CD4-positive, alpha-beta T cell treated with Interleukin-6 for 4 hours (primary cell): ENCODE data around the gene STMN1.

Experiments used
- DNase-seq: peaks from one replicate; pipeline ENCODE4 v3.0.0-alpha.2; 2020; ENCODE audit warnings: mixed read lengths

The STMN1 gene

DNA sequence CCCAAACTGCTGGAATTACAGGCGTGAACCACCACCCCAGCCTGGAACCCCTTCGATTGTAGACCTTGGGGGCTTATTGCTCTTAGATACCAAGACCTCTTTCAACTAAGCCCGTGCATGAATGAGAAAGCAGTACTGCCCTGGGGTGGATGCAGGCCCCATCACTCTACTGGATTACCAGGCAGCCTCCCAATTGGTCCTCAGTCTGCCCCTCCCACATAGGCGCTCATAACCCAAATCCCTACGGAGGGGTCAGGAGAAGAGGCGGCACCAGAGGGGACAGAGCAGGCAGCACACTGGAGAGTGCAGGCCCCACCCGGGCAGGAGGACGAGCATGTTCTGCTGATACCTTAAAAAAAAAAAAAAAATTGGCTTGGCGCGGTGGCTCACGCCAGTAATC, 12.4 kb upstream of the STMN1 start:
- DNase-seq: no peak

DNA sequence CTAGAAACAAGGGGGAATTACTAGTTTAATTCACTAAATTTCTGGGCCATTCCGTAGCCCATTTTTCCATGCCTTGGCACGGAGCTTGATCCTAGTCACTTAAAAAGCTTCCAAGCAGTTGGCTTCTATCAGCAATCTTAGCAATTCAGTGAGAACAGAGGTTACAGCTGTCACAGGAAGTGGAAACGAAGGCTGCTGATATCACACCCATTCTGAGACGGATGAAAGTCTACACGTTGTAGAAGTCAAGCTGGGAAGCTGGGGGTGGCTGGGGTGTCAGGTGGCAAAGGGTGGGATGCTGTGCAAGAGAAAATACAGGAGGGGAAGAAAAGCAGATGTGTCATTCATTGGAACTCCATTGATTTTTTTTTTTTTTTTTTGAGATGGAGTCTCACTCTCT, 11.8 kb upstream of the STMN1 start:
- peak; percentile 39 for DNase-seq

DNA sequence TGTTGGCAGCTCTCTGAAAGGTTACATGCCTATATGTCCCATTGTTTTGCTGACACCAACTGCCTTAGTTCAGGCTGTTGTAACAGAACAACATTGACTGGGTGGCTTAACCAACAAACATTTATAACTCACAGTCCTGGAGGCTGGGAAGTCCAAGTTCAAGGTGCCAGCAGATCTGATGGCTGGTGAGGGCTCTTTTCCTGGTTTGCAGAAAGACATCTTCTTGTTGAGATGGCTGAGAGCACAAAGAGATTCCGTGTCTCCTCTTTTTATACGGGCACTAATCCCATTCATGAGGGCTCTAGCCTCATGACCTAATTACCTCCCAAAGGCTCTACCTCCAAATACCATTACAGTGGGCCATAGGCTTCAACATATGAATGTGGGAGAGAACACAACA, 10.2 kb upstream of the STMN1 start:
- DNase-seq: no peak

DNA sequence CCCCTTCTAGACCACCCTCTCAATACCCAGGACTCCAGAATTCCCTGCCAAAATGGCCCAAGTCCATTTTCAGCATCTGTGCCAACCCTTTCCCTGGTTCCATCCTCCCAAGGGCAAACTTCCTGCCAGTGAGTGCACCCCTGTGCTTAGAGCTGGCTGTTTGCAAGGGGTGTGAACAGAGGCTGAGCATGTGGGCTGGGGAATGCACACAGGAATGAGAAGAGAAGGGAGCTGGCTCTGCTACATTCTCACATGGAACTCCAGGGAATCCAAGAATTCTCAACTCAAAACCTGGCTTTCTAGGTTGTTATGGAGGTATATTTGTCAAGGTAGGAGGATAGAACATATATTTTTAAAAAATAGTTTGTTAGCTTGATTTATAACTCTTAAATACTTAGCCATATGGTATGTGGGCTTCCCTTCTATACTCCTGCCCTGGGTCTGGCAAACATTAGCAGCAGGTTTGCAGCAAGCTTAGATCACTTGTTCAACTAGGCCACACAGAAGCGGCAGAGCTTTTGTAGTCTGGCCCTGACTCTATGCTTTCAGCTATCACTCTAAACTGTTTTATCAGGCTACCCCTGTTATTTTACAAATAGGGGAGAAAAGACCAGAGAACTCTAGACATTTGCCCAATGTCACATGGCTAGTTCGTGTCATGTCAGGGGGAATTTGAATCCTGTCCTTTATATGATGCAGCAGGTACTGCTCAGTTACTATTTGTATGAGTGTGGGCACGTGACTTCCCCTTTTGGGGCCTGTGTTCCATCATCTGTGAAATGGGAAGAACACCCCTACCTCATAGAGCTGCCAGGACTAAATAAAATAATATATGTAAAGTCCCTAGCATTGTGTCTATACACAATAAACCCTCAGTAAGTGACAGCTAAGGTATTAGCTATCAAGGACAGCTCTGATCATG, 8.1 kb upstream of the STMN1 start:
- DNase-seq: no peak

DNA sequence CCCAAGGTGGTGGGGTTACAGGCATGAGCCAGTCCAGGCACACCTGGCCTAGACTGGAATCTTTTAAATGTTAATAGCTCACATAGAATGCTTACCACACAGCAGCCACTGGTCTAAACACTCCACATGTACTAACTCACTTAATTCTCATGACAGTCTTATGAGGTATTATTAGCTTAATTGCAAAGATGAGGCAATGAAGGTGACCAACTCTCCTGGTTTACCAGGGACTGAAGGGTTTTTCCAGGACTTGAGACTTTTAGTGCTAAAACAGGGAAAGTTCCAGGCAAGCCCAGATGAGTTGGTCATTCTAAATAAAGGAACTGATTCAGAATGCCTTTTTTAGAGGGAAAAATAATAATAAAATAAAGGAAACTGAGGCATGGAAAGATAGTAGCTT, 7.0 kb upstream of the STMN1 start:
- no peak for DNase-seq

DNA sequence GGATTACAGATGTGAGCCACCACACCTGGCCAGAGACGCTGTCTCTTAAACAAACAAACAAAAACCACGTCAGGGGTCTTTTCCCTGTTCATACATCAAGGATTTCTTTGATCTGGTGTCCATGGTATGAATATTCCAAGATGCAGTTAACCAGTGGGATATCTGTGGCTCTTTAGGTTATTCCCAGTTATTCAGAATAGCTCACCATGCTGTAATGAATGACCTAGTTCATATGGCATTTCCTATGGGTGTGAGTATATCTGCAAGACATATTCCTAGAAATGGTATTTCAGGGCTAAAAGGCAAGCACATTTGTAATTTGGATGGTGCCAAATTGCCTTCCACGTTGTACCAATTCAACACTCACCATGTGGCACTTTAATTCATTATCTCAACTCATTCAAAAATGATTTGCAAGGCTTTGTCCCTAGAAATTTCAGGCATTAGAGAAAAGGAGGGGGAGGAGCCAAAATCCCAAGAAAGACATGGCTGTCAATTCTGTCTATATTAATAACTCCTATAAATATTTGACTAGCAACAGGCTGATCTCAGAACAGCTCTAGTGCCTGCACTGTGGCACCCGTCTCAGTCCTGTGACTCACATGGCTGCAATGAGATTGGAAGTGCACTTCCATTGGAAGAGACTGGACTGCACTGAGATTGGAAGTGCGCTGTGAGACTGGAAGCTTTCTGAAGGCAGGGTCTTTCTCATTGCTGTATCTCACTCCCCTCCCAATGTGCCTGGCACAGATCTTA, 6.0 kb upstream of the STMN1 start:
- DNase-seq: no peak

DNA sequence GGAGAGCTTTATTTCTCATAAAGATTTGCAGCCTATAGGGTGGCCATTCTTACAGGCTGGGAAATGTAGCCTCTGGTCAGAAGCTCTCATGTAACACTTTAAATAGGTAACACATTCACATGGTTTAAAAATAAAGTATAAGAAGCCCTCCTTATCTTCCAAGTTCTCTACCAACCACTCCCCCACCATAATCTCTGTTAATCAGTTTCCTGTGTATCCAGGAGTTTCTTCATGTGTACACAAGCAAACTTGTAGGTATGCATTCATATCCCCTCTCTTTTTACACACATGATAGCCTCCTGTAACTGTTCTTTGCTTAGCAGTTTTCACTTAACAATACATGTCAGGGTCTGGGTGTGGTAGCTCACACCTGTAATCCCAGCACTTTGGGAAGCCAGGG, 4.9 kb upstream of the STMN1 start:
- DNase-seq: no peak

DNA sequence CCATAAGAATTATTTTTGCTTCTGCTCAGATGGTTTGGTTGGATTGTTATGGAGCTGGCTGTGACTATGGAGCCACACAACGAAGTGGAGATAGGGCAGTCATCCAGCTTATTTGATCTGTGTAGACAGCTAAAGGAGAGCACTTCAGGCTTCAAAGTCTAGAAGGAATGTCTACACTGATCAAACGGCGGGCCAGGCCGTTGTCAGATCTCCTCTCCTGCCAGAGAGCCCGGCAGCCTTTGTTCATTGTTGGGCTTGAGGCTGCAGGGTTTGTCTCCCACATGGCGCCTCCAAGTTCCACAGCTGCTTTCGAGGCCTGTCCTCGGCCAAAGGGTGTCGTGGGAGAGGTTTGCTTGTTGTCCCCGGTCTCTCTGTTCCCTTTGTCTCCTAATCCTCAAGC, 2.8 kb upstream of the STMN1 start:
- DNase-seq: no peak

DNA sequence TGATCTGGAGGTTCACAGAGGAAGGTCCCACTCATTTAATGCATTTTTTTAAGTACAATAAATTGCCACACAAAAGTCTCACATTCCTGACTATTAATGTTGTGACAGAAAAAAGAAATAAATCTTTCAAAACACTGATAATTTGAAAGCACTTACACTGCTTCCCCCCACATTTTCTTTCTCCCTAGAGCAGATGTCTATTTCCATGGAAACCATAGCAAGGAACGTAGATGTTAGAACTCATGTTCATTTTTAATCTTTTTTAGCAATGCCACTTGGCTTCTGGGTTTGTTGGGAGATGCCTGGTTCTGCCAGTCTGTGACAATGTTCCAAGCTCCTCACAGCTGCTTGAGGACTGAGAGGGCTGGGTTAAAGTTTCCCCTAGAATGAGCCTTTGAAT, 1.9 kb upstream of the STMN1 start:
- DNase-seq: no peak

DNA sequence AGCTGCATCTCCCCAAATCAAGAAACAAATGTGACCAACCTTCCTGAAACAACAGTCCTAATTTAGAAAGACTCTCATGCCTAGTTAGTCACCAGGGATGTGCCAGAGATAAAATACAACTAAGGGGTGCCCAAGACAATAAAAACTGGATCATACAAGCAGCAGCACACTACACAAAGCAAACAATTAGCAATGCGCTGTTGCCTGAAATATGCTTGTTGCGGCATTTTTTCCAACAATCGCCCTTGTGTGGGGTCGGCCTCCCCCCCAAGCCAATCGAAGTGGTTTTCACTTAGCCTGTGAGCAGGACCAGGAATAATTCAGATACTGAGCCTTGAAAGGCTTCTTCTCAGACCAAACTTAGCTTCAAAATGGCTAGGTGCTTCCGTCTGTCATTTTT, 1.4 kb upstream of the STMN1 start:
- no peak for DNase-seq

DNA sequence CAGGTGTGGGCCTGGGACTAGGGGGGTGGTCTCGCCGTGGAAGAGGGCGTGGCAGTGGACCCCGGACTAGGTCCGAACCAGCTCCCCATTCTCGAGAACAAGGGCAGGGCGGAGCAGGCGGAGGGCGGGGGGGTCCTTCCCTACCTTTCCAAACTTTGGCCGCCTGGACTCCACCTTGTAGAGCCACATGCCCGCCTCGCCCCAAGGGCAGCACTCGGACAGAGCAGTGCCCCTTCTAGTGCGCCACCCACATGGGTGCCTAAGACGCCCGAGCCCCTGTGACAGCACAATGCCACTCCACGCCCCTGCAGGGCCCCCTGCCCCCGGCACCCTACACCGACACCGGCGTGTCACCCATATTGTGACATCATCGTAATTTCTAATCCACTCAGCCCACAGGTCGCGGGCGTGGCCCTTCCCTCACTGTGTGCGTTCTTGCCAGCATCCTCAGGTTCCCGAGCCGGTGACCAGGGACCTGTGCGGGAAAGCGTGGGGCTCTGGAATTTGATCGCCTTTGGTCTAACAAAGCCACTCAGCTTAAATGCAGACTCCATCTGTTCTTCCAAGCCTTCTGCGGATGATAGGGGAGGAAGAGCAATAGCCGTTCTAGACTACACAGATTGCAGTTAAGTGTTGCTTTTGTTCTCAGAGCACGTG, 553 bp upstream of the STMN1 start:
- peak; percentile 57 for DNase-seq

DNA sequence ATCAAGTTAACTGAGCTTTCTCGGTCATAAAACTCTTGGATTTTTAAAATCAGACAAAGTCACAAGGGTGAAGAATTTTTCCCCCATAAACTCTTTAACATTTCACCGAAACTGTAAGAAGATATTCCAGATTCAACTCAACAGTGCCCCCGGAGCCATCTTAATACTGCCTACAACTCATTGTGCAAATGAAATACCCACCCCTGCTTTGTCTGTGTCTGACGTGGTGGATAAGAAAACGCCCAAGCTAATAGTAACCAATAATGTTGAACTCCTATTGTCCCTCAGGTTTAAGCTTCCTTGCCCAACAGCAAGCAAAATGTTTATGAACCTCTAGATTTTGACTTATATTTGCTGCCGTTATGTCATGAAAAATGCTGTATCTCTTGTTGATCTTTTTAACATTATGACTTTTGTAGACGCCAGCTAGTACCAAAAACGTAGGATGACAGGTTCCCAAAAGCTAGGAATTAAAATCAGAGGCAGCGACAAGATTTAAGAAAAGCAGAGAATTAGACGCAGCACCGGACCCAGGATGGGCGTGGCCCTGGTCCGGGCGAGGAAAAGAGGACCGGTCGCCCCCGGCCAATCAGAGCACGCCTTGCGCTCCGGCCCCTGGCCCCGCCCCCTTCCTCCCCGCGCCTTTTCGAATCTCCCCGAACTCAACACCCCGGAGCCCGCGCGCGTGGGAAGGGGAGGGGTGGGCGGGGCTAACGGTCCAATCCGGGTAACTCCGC, 1.1 kb downstream of the STMN1 start:
- peak; percentile 97 for DNase-seq

DNA sequence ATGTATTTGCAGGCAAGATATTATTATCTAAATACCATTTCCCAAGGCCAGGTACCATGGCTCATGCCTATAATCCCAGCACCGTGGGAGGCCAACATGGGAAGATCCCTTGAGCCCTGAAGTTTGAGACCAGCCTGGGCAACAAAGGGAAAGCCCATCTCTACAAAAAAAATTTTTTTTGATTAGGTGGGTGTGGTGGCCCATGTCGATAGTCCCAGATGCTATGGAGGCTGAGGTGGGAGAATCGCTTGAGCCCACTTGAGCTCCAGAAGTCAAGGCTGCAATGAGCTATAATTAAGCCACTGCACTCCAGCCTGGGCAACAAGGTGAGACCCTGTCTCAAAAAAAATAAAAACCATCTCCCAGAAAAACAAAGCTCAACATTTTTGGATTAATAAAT, 2.2 kb downstream of the STMN1 start:
- no peak for DNase-seq

DNA sequence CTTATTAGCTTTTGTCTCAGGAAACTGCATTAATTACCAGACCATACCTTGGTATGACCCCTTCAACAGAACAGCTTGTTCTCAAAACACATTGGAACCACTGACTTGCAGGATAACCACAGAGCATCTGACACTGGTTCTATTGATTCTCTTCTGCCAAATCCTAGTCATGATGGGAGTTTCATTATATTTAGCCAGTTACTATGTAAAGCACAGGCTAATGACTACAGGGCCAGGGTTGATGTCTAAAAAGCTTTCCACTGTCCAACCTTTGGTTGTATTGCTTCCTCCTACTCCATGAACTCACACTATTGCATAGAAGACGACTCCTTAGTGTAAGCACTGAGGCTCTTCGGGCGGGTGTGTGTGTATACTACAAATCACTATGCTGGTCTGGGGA, 3.8 kb downstream of the STMN1 start:
- DNase-seq: no peak

DNA sequence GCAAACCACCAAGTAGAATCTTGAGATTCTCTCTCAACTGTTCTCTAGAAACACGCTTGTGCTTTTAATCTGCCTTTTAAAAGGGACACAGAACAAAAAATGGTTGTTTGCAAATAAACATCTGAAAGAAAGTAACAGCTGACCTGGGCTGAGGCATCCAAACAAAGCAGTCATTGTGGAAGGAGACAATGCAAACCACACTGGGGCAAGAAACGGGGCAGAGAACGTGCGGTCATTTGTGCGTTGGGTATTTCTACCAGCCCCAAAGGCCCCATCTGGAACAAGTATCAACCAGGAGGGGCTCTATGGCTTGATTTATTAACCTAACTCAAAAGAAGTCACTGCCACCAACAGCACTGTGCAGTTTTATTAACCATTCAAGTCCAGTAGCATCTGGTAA, 6.0 kb downstream of the STMN1 start:
- DNase-seq: no peak

DNA sequence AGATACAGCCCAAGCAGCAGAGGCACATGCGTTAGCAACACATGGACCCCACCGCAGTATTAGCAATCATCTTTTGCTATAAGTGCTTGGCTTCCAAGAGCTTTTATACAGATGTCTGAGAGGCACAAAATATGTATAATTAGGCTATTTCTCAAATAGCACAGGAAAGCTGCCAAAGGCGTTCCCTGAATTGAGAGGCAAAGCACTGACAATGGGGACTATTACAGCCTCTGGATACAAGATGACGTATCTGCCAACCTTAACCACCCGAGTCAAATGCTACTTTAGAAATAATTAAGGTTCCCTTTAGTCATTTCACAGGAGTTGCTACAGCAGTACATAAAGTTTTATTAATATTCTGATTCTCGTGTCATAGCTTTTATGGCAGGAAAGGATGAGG, 6.4 kb downstream of the STMN1 start:
- no peak for DNase-seq

DNA sequence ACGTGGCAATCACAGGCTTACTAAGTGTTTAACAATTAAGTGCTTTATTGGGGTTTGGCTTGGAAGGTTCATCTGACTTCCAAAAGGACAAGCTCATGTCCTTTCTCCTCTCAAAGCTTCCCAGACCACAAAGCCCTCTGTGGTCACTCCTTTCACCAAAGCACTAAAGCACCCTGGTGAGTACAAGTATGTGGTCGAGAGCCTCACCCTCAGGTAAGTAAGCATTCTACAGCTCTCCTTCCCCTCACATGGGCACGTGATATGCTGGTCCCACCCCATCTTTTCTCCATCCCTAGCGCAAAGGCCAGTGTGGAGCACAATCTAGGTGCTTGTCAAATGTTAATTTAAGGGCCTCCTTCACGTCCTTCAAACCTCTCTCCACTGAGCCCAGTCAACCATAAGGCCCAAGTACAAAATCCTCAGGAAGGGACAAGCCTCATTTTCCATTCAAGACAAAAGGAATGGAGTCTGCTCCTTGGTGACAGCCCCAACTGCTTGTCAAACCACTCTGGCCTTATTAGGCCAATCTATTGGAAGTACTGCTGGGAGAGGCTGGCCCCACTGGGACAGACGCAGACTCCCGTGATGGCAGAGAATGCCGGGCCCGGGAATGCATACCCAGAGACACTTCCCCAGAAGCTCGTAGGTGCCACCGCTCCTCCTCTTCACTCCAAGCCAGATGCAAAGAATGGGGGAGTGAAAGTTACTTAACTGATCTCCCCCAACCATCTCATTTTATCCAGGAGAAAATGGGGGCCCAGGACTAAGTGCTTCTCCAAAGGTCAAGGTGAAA, 7.8 kb downstream of the STMN1 start:
- no peak for DNase-seq

DNA sequence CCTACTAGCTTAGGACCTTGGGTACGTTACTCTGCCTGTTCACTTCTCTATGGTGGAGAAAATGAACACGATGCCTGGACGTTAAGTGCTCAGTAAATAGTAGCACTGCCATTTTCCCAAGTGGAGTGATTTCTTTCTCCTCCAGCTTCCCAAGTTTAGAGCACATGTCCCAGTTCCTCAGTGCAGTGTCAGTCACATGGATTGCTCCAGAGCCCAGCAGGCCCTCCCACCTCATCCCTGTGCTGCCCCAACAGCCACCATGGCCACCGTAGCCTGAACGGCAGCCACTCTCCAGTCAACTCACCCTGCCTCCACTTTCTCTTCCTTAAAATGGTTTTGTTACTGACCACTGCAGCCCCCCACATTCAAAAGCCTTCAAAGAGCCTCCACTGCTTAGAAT, 8.5 kb downstream of the STMN1 start:
- no peak for DNase-seq

DNA sequence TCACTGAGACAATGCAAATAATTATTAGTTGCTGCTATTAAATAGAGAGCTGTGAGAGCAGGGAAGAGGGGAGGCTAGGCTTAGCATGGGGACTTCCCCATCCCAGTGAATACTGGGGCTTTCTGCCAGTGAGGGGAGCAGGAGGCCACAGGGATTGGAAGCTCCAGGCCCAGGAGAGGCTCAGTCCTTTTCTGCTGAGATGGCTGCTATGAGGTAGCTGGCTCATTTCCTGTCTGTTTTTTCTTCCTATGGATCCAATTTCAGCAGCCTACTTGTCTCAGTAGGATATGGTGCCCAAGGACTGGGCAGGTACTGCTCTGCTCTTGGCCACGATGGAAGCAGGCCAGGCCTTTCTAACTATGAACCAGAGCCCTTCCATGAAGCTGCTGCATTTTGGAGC, 10.0 kb downstream of the STMN1 start:
- no peak for DNase-seq

DNA sequence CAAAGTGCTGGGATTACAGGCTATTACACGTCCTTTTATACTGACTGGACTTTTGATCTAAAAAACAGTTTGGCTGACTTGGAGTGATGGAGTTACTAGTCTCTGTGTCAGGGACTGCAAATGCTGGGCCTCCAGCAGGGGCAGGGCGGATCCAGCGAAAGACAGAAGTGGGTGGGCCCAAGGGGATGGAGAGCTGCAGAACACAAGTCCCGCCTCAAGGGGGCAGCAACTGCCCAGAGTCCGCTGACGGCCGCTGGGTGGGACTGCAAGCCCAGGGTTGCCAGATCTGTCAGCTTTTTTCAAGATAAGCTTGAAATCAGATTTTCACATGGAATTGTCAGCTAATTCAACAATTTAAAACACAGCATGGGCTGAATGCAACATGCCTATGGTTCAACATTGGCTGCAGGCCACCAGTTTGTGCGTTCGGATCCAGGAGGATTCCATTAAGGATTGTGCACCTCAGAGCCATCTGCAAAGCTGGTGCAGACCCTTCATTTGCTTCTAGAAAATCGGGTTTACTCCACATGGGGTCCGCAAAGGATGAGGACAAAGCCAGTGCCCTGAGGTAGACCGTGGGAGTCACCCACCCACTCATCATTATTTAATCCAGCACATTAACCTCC, 10.7 kb downstream of the STMN1 start:
- DNase-seq: peak; percentile 93

DNA sequence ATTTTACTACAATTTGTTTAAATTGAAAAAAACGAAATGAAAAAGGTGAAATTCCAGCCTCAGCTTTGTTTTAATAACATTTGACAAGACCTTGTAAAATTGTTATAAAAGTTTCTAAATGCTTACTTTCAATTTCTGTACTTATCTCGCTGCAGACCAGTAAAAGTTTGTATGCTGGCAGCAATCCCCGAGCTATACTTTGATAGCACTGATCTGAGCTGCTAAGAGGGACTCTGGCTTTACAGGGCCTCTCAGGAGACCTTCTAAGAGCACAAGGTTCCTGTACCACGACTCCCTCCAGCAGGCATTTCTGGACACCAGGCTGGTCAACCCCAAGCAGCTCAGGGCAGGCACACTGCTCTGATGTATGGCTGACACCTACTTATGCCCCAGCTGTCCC, 13.1 kb downstream of the STMN1 start:
- no peak for DNase-seq

DNA sequence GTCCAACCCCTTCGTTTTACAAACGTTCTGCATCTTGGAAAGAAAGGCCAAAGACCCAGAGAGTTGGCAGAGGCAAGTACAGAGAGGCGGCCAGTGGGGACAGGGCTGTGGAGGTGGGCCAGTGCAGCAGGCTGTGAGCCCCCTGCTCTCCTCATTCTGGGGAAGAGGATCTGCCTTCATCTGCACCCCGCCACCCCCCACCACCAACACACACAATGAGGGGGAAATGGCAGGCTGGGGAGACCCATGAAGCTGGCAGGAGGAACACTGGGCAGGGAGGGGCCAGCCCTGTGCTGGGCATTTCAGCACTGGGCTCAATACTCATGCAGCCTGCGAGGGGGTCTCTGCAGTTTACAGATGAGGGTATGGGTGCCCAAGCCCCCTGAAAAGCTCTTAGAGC, 14.6 kb downstream of the STMN1 start:
- DNase-seq: no peak
